Retinal pigment epithelial cell (primary cell): ENCODE measurements around the gene IKBKE.
A peak's percentile ranks its signal among the peaks of the same experiment; 100 is the strongest.

Experiments
- DNase-seq: peaks from one replicate; pipeline ENCODE4 v3.0.0-alpha.2; 2010; ENCODE audit warnings: low read depth
- H3K4me3 ChIP-seq: 2 replicates; pipeline ENCODE4 v1.5.1; 2011; ENCODE audit warnings: mild to moderate bottlenecking, low read length, control low read depth, moderate library complexity
- CTCF ChIP-seq: conservative IDR thresholded peaks from 2 replicates; pipeline ENCODE4 v1.5.1; 2011; ENCODE audit warnings: low read depth, low read length, control low read depth, inconsistent platforms

IKBKE gene

GRCh38 chr1:206460836-206461426, 9.3 kb upstream of the IKBKE start:
- DNase-seq, result no peak
- no peak for TF ChIP-seq CTCF
- H3K4me3 ChIP-seq, result no peak overlapping the region

- H3K4me3 ChIP-seq, result no peak overlapping the region
- peak; percentile 90 for TF ChIP-seq CTCF
- DNase-seq, result no peak
Observed at GRCh38 chr1:206461602-206462455, 8.4 kb upstream of the IKBKE start.

- no peak overlapping the region for H3K4me3 ChIP-seq
- DNase-seq, result no peak
- no peak for TF ChIP-seq CTCF
Observed at GRCh38 chr1:206463137-206463536, 7.1 kb upstream of the IKBKE start.

- no peak overlapping the region for H3K4me3 ChIP-seq
- TF ChIP-seq CTCF, result no peak
- no peak for DNase-seq
Observed at GRCh38 chr1:206463911-206464310, 6.4 kb upstream of the IKBKE start.

GRCh38 chr1:206464456-206464964, 5.8 kb upstream of the IKBKE start:
- TF ChIP-seq CTCF, result no peak
- no peak overlapping the region for H3K4me3 ChIP-seq
- peak; percentile 77 for DNase-seq

- no peak for TF ChIP-seq CTCF
- no peak overlapping the region for H3K4me3 ChIP-seq
- no peak for DNase-seq
Observed at GRCh38 chr1:206465951-206466350, 4.3 kb upstream of the IKBKE start.
